GM23248 (cell line): ENCODE results near the gene EXOSC3. TPM values are rescaled to one million over a fixed set of nuclear protein-coding genes. Genes with fewer than 3 reads are reported as not detected.
A peak's percentile ranks its signal among the peaks of the same experiment; 100 is the strongest.

Source experiments
- DNase-seq: peaks from one replicate; pipeline ENCODE4 v3.0.0-alpha.2; 2015
- H2AFZ ChIP-seq: fragments of 200-600 bp; sonication (generic); 2 replicates; pipeline ENCODE4 v1.6.1; 2016; ENCODE audit warnings: antibody characterized with exemption
- H3F3A ChIP-seq: fragments of 200-600 bp; sonication (generic); 2 replicates; pipeline ENCODE4 v1.6.1; 2016; ENCODE audit warnings: mild to moderate bottlenecking, antibody characterized with exemption, mixed run types; ENCODE audit not compliant: insufficient read depth
- H3K27ac ChIP-seq: fragments of 200-600 bp; sonication (generic); 2 replicates; pipeline ENCODE4 v1.5.1; 2016; ENCODE audit warnings: mild to moderate bottlenecking
- H3K27me3 ChIP-seq: fragments of 200-600 bp; sonication (generic); replicated peaks from 2 replicates; pipeline ENCODE4 v1.6.1; 2016; ENCODE audit warnings: mild to moderate bottlenecking; ENCODE audit not compliant: insufficient read depth
- H3K36me3 ChIP-seq: fragments of 200-600 bp; sonication (generic); 2 replicates; pipeline ENCODE4 v1.6.1; 2016; ENCODE audit warnings: low read depth, mild to moderate bottlenecking
- H3K4me1 ChIP-seq: fragments of 200-600 bp; sonication (generic); 2 replicates; pipeline ENCODE4 v1.6.1; 2016; ENCODE audit warnings: mild to moderate bottlenecking; ENCODE audit not compliant: insufficient read depth
- H3K4me2 ChIP-seq: fragments of 200-600 bp; sonication (generic); one replicate; pipeline ENCODE4 v1.6.1; 2016; ENCODE audit warnings: mild to moderate bottlenecking; ENCODE audit not compliant: unreplicated experiment
- H3K4me3 ChIP-seq: fragments of 200-600 bp; sonication (generic); 2 replicates; pipeline ENCODE4 v1.5.1; 2016; ENCODE audit warnings: mild to moderate bottlenecking
- H3K79me2 ChIP-seq: fragments of 200-600 bp; sonication (generic); 2 replicates; pipeline ENCODE4 v1.6.1; 2016; ENCODE audit warnings: mild to moderate bottlenecking; ENCODE audit not compliant: insufficient read depth
- H3K9ac ChIP-seq: fragments of 200-600 bp; sonication (generic); 2 replicates; pipeline ENCODE4 v1.6.1; 2016; ENCODE audit warnings: mild to moderate bottlenecking
- H3K9me2 ChIP-seq: fragments of 200-600 bp; sonication (generic); 2 replicates; pipeline ENCODE4 v1.6.1; 2016; ENCODE audit warnings: mixed run types, mild to moderate bottlenecking, moderate library complexity; ENCODE audit not compliant: insufficient read depth
- H3K9me3 ChIP-seq: fragments of 200-600 bp; sonication (generic); one replicate; pipeline ENCODE4 v1.6.1; 2017; ENCODE audit warnings: low read depth
- H4K20me1 ChIP-seq: fragments of 200-600 bp; sonication (generic); 2 replicates; pipeline ENCODE4 v1.6.0; 2016; ENCODE audit not compliant: insufficient read depth
- EZH2 ChIP-seq: fragments of 200-600 bp; sonication (generic); IDR thresholded peaks from 2 replicates; pipeline ENCODE4 v1.6.1; 2018; ENCODE audit warnings: antibody characterized with exemption, mild to moderate bottlenecking; ENCODE audit not compliant: insufficient read depth, poor library complexity, severe bottlenecking
- EZH2phosphoT487 ChIP-seq: fragments of 200-600 bp; sonication (generic); IDR thresholded peaks from 2 replicates; pipeline ENCODE4 v1.6.1; 2018; ENCODE audit warnings: antibody characterized with exemption, moderate library complexity, mild to moderate bottlenecking, low read depth; ENCODE audit not compliant: insufficient read depth
- WGBS, 2 experiments: methylation state at CpG; one replicate each; pipeline ENCODE4 v1.1.6; 2015 to 2017; ENCODE audit warnings: low lambda C conversion rate in 2 of 2, low coverage in 1 of 2; ENCODE audit errors: missing lambda C conversion rate in 2 of 2; 5-methylcytosine and 5-hydroxymethylcytosine counted together
- in situ Hi-C: fragments of 300-500 bp; cut with MboI; formaldehyde crosslinking; loops from 2 replicates; pipeline ENCODE4 v1.15.0; 2020
- polyA plus RNA-seq: library from polyadenylated mRNA; unstranded; fragments of >200 nt; fragmentation: Nextera tagmentation; extraction: Ambion mirVana; gene quantifications from 2 replicates; pipeline ENCODE4 v1.2.1, GENCODE V29; 2016
- total RNA-seq: library from RNA; depleted of rRNA; stranded (reverse); fragments of >200 nt; shearing (Covaris generic); gene quantifications from 2 replicates; pipeline ENCODE4 v1.2.3, GENCODE V29; 2014; rRNA removed

The EXOSC3 gene
- total and polyA plus RNA-seq, 2 experiments from 2014 or later, result 38.8 to 61.5 TPM

- H3K27ac ChIP-seq, result no peak overlapping the region
- no peak overlapping the region for H2AFZ ChIP-seq
- no peaks in the 10 kb centered on the region for H3K9me2 ChIP-seq
- H3K4me3 ChIP-seq, result no peak overlapping the region
- H3K4me2 ChIP-seq, result no peak overlapping the region
- WGBS, 2 experiments, result 45 to 47% methylated on average over 2 of the region's 2 CpGs
- peaks cover 53% of the 10 kb centered on the region for H3K27me3 ChIP-seq
- no peak overlapping the region for H3K9ac ChIP-seq
- in situ Hi-C loops, result no loop called here
- no peak for TF ChIP-seq EZH2
- no peak for TF ChIP-seq EZH2phosphoT487
- H3K4me1 ChIP-seq, result no peaks in the 10 kb centered on the region
- H3K36me3 ChIP-seq, result no peaks in the 10 kb centered on the region
- no peak for DNase-seq
- no peaks in the 10 kb centered on the region for H3K79me2 ChIP-seq
- no peaks in the 10 kb centered on the region for H3K9me3 ChIP-seq
- no peaks in the 10 kb centered on the region for H4K20me1 ChIP-seq
- no peaks in the 10 kb centered on the region for H3F3A ChIP-seq
Measured at GRCh38 chr9:37732952-37733351, 51.9 kb downstream of the EXOSC3 start.

- TF ChIP-seq EZH2 (no peak), EZH2phosphoT487 (no peak)
- WGBS, 2 experiments, result 17 to 24% methylated on average over 10 of the region's 10 CpGs
- Histone ChIP-seq H3K27me3 (peaks cover 53% of the 10 kb centered on the region), H3K79me2 (no peaks in the 10 kb centered on the region), H3K9ac (no peak overlapping the region), H3K9me2 (no peaks in the 10 kb centered on the region), H3K4me3 (no peak overlapping the region), H3K4me2 (no peak overlapping the region), H3K27ac (no peak overlapping the region), H2AFZ (no peak overlapping the region), H3F3A (no peaks in the 10 kb centered on the region), H3K36me3 (no peaks in the 10 kb centered on the region), H4K20me1 (no peaks in the 10 kb centered on the region), H3K4me1 (no peaks in the 10 kb centered on the region), H3K9me3 (no peaks in the 10 kb centered on the region)
- in situ Hi-C loops, result no loop called here
- DNase-seq, result no peak
Measured at GRCh38 chr9:37732086-37732741, 52.6 kb downstream of the EXOSC3 start.

- in situ Hi-C loops, result no loop called here
- Histone ChIP-seq H3F3A (no peaks in the 10 kb centered on the region), H3K36me3 (no peaks in the 10 kb centered on the region), H3K4me3 (no peak overlapping the region), H3K4me1 (no peaks in the 10 kb centered on the region), H3K27me3 (peaks cover 57% of the 10 kb centered on the region), H3K9me3 (no peaks in the 10 kb centered on the region), H4K20me1 (no peaks in the 10 kb centered on the region), H3K9me2 (no peaks in the 10 kb centered on the region), H3K79me2 (no peaks in the 10 kb centered on the region), H2AFZ (no peak overlapping the region), H3K9ac (no peak overlapping the region), H3K27ac (no peak overlapping the region), H3K4me2 (no peak overlapping the region)
- WGBS, 2 experiments, result 37 to 45% methylated on average over 5 of the region's 5 CpGs
- DNase-seq, result no peak
- TF ChIP-seq EZH2, result no peak
- no peak for TF ChIP-seq EZH2phosphoT487
Measured at GRCh38 chr9:37730839-37731238, 54.0 kb downstream of the EXOSC3 start.

GRCh38 chr9:37730256-37730655 is 54.6 kb downstream of the EXOSC3 start:
- Histone ChIP-seq H3K9me3 (no peaks in the 10 kb centered on the region), H3K79me2 (no peaks in the 10 kb centered on the region), H3K4me2 (no peak overlapping the region), H4K20me1 (no peaks in the 10 kb centered on the region), H3K36me3 (no peaks in the 10 kb centered on the region), H3K27ac (no peak overlapping the region), H3F3A (no peaks in the 10 kb centered on the region), H2AFZ (no peak overlapping the region), H3K9me2 (no peaks in the 10 kb centered on the region), H3K9ac (no peak overlapping the region), H3K27me3 (peaks cover 57% of the 10 kb centered on the region), H3K4me1 (no peaks in the 10 kb centered on the region), H3K4me3 (no peak overlapping the region)
- WGBS, 2 experiments, result 42 to 53% methylated on average over 3 of the region's 3 CpGs
- TF ChIP-seq EZH2 (no peak), EZH2phosphoT487 (no peak)
- DNase-seq, result peak; percentile 40
- in situ Hi-C loops, result no loop called here

Other genes starting within 250 kb of the EXOSC3 start
- 2.9 and 9.9 TPM in 2 replicates for gene FBXO10, start 208.7 kb downstream of the EXOSC3 start, total RNA-seq
- gene FBXO10, start 208.7 kb downstream of the EXOSC3 start, polyA plus RNA-seq, result 4.4 and 4.5 TPM in 2 replicates
- 122 and 130 TPM in 2 replicates for gene TOMM5, start 192.5 kb downstream of the EXOSC3 start, total RNA-seq
- 282 and 288 TPM in 2 replicates for gene TOMM5, start 192.5 kb downstream of the EXOSC3 start, polyA plus RNA-seq
- not detected in 2 replicates for gene FRMPD1, start 134.1 kb downstream of the EXOSC3 start, total RNA-seq
- gene FRMPD1, start 134.1 kb downstream of the EXOSC3 start, polyA plus RNA-seq, result not detected in 2 replicates
- 1.5 and 2.8 TPM in 2 replicates for gene TRMT10B, start 31.3 kb downstream of the EXOSC3 start, total RNA-seq
- 6.0 and 6.7 TPM in 2 replicates for gene TRMT10B, start 31.3 kb downstream of the EXOSC3 start, polyA plus RNA-seq
- gene DCAF10, start 15.7 kb upstream of the EXOSC3 start, total RNA-seq, result 15.8 and 18.2 TPM in 2 replicates
- 20.5 and 20.9 TPM in 2 replicates for gene DCAF10, start 15.7 kb upstream of the EXOSC3 start, polyA plus RNA-seq
- 56.6 and 58.2 TPM in 2 replicates for gene SLC25A51, start 119.1 kb upstream of the EXOSC3 start, total RNA-seq
- gene SLC25A51, start 119.1 kb upstream of the EXOSC3 start, polyA plus RNA-seq, result 16.0 and 17.7 TPM in 2 replicates